Measurements from ENCODE around the gene PIP4K2B. TPM values are rescaled to one million over a fixed set of nuclear protein-coding genes. Genes with fewer than 3 reads are reported as not detected.

The PIP4K2B gene
- total and polyA plus RNA-seq, 8 donors = 39.8 to 94.3 (median 87.0) TPM

GRCh38 chr17:38725066-38725465, 74.3 kb downstream of the PIP4K2B start:
- no peaks in the 10 kb centered on the region for H3K27me3 ChIP-seq
- ATAC-seq (no peak), DNase-seq (no peak)
- H3K4me3 ChIP-seq = no peak overlapping the region
- H3K27ac ChIP-seq = no peak overlapping the region
- intact Hi-C loops (cut with DNase I) = no loop called here
- H3K4me1 ChIP-seq = peaks cover 0 to 32% of the 10 kb centered on the region in 2 donors
- H3K9me3 ChIP-seq = no peaks in the 10 kb centered on the region
- no peak for TF ChIP-seq CTCF (IDR thresholded peaks at IDR 0.05)
- H3K36me3 ChIP-seq = peaks cover 0 to 57% of the 10 kb centered on the region in 2 donors

- no peak for DNase-seq
- peaks cover 0 to 63% of the 10 kb centered on the region in 2 donors for H3K36me3 ChIP-seq
- H3K9me3 ChIP-seq = no peaks in the 10 kb centered on the region
- H3K4me1 ChIP-seq = peaks cover 0 to 28% of the 10 kb centered on the region in 2 donors
- no peaks in the 10 kb centered on the region for H3K27me3 ChIP-seq
- no peak overlapping the region for H3K4me3 ChIP-seq
- intact Hi-C loops (cut with DNase I) = no loop called here
- peak overlapping the region in 1 of 2 donors; percentile 30 for H3K27ac ChIP-seq
- ATAC-seq = peak; percentile 4
- TF ChIP-seq CTCF (IDR thresholded peaks at IDR 0.05) = no peak
These were observed 74.9 kb downstream of the PIP4K2B start for GRCh38 chr17:38724337-38724988.

- H3K4me1 ChIP-seq = peaks cover 0 to 4% of the 10 kb centered on the region in 2 donors
- no peak for TF ChIP-seq CTCF (IDR thresholded peaks at IDR 0.05)
- H3K27ac ChIP-seq = no peak overlapping the region
- H3K4me3 ChIP-seq = no peak overlapping the region
- no peaks in the 10 kb centered on the region for H3K27me3 ChIP-seq
- DNase-seq = no peak
- ATAC-seq = no peak
- H3K36me3 ChIP-seq = peaks cover 0 to 89% of the 10 kb centered on the region in 2 donors
- intact Hi-C loops (cut with DNase I) = no loop called here
- no peaks in the 10 kb centered on the region for H3K9me3 ChIP-seq
These were observed 77.6 kb downstream of the PIP4K2B start for GRCh38 chr17:38721802-38722201.

GRCh38 chr17:38720941-38721340, 78.4 kb downstream of the PIP4K2B start:
- no peak overlapping the region for H3K4me3 ChIP-seq
- peaks cover 0 to 4% of the 10 kb centered on the region in 2 donors for H3K4me1 ChIP-seq
- ATAC-seq (no peak), DNase-seq (no peak)
- no peaks in the 10 kb centered on the region for H3K9me3 ChIP-seq
- H3K27ac ChIP-seq = no peak overlapping the region
- intact Hi-C loops (cut with DNase I) = no loop called here
- TF ChIP-seq CTCF (IDR thresholded peaks at IDR 0.05) = no peak
- peaks cover 0 to 98% of the 10 kb centered on the region in 2 donors for H3K36me3 ChIP-seq
- no peaks in the 10 kb centered on the region for H3K27me3 ChIP-seq

- ATAC-seq (no peak), DNase-seq (no peak)
- Histone ChIP-seq H3K36me3 (peaks cover 0 to 100% of the 10 kb centered on the region in 2 donors), H3K27ac (no peak overlapping the region), H3K4me3 (no peak overlapping the region), H3K4me1 (peaks cover 0 to 4% of the 10 kb centered on the region in 2 donors), H3K9me3 (no peaks in the 10 kb centered on the region), H3K27me3 (no peaks in the 10 kb centered on the region)
- intact Hi-C loops (cut with DNase I) = no loop called here
- TF ChIP-seq CTCF (IDR thresholded peaks at IDR 0.05) = no peak
These were observed 79.3 kb downstream of the PIP4K2B start for GRCh38 chr17:38719943-38720641.
